K562 (cell line): ENCODE measurements around the gene SPATC1L. TPM values are rescaled to one million over a fixed set of nuclear protein-coding genes. Genes with fewer than 3 reads are reported as not detected.

ENCODE experiments used
- ATAC-seq: fragments of 200-7000 bp; cut with Tn5 transposase; 3 replicates; pipeline ENCODE4 v1.9.1; 2020; ENCODE audit warnings: moderate library complexity
- BruUV-seq: library from RNA; stranded (reverse); fragments of 400-500 nt; replicated peaks from 2 replicates; lab custom pipeline; 2021; lab: Mats Ljungman, UMichigan
- CTCF ChIA-PET: fragments of 300-600 bp; formaldehyde crosslinking; extraction: SDS; loops from one replicate; lab custom pipeline; 2021; ENCODE audit warnings: low intra/inter-chr PET ratio; lab: Yijun Ruan, JAX
- POLR2A ChIA-PET: fragments of 300-600, 350-650 bp; sonication (Branson Sonifier 250); formaldehyde crosslinking; extraction: SDS; loops from one replicate; lab custom pipeline; 2021; ENCODE audit warnings: antibody characterized with exemption, inconsistent platforms; lab: Yijun Ruan, JAX
- DNase-seq, 4 experiments: peaks; one replicate each; pipeline versions ENCODE4 v3.0.0 to v3.0.0-alpha.2; 2011 to 2018; ENCODE audit warnings: low spot score in 3 of 4, mixed read lengths in 3 of 4; ENCODE audit errors: extremely low read depth in 1 of 4
- FAIRE-seq: peaks from 2 replicates; lab custom pipeline; 2011; peaks lifted over from hg19 to GRCh38; lab: Jason Lieb, UNC
- H2AFZ ChIP-seq: 2 replicates; pipeline ENCODE4 v1.6.0; 2011; ENCODE audit warnings: low read depth, low read length, control low read depth, inconsistent platforms
- H3K27ac ChIP-seq: fragments of 200-600 bp; 3 replicates; pipeline ENCODE4 v1.8.0; 2011; ENCODE audit warnings: low read depth, mild to moderate bottlenecking, control low read depth, inconsistent platforms, low read length, moderate library complexity, mixed read lengths; ENCODE audit errors: extremely low read depth
- H3K27me3 ChIP-seq, 2 experiments: fragments of 300-600 bp in 1 of 2; 2 replicates in 1 of 2; 3 replicates in 1 of 2; pipeline versions ENCODE4 v1.6.0 to v1.8.0; 2011; ENCODE audit warnings: inconsistent platforms in 2 of 2, low read length in 2 of 2, mild to moderate bottlenecking in 1 of 2, mixed read lengths in 1 of 2, moderate library complexity in 1 of 2; ENCODE audit not compliant: control insufficient read depth in 2 of 2, insufficient read depth in 2 of 2
- H3K36me3 ChIP-seq: fragments of 300-600 bp; 3 replicates; pipeline ENCODE4 v1.8.0; 2011; ENCODE audit warnings: mild to moderate bottlenecking, low read length, inconsistent platforms; ENCODE audit not compliant: control insufficient read depth, insufficient read depth
- H3K4me1 ChIP-seq, 2 experiments: fragments of 200-600 bp in 1 of 2; replicated peaks in 1 of 2; 2 replicates in 1 of 2; 3 replicates in 1 of 2; pipeline versions ENCODE4 v1.5.1 to v1.8.0; 2011; ENCODE audit warnings: inconsistent platforms in 2 of 2, low read length in 2 of 2, mild to moderate bottlenecking in 1 of 2, mixed read lengths in 1 of 2, moderate library complexity in 1 of 2; ENCODE audit not compliant: control insufficient read depth in 2 of 2, insufficient read depth in 2 of 2
- H3K4me2 ChIP-seq: 2 replicates; pipeline ENCODE4 v1.6.1; 2011; ENCODE audit warnings: low read length, control low read depth, inconsistent platforms, mixed read lengths; ENCODE audit not compliant: insufficient read depth
- H3K4me3 ChIP-seq: fragments of 200-600 bp; sonication (generic), shearing (Covaris generic); 2 replicates; pipeline ENCODE4 v1.5.1; 2016; ENCODE audit warnings: control low read depth, inconsistent platforms
- H3K79me2 ChIP-seq: fragments of 200-600 bp; 3 replicates; pipeline ENCODE4 v1.8.0; 2011; ENCODE audit warnings: low read length, inconsistent platforms; ENCODE audit not compliant: control insufficient read depth, insufficient read depth
- H3K9ac ChIP-seq, 2 experiments: 2 replicates each; pipeline versions ENCODE4 v1.6.0 to v1.6.1; 2011; ENCODE audit warnings: low read depth in 2 of 2, low read length in 2 of 2, control low read depth in 1 of 2, inconsistent platforms in 1 of 2, mild to moderate bottlenecking in 1 of 2, mixed read lengths in 1 of 2; ENCODE audit not compliant: insufficient read depth in 1 of 2
- H3K9me1 ChIP-seq: one replicate; pipeline ENCODE4 v1.6.0; 2011; ENCODE audit warnings: inconsistent platforms, mild to moderate bottlenecking, low read length, moderate library complexity; ENCODE audit not compliant: control insufficient read depth, insufficient read depth
- H3K9me3 ChIP-seq: replicated peaks from 2 replicates; pipeline ENCODE4 v1.5.1; 2011; ENCODE audit warnings: low read depth, low read length, inconsistent platforms; ENCODE audit not compliant: control insufficient read depth, insufficient read depth
- H4K20me1 ChIP-seq: replicated peaks from 2 replicates; pipeline ENCODE4 v1.6.1; 2011; ENCODE audit warnings: low read length, inconsistent platforms, mixed read lengths; ENCODE audit not compliant: control insufficient read depth, insufficient read depth
- DPF2 ChIP-seq: fragments of 450-650 bp; IDR thresholded peaks from 2 replicates; pipeline ENCODE4 v1.6.1; 2016
- TCFL5 ChIP-seq: fragments of 250-450 bp; sonication (Bioruptor Pico); conservative IDR thresholded peaks from 2 replicates; pipeline ENCODE4 v1.6.1; 2021; ENCODE audit warnings: mild to moderate bottlenecking, moderate library complexity, matching md5 sums
- TFAP4 ChIP-seq: sonication (generic); formaldehyde crosslinking; IDR thresholded peaks from 2 replicates; pipeline ENCODE4 v1.8.0; 2022; ENCODE audit warnings: missing genetic modification reagents, mild to moderate bottlenecking, moderate library complexity, borderline replicate concordance
- VEZF1 ChIP-seq: fragments of 200-800 bp; sonication (Bioruptor generic); IDR thresholded peaks from 2 replicates; pipeline ENCODE4 v1.6.1; 2017; ENCODE audit warnings: missing genetic modification characterization, missing compliant biosample characterization
- WHSC1 ChIP-seq: IDR thresholded peaks from one replicate; pipeline ENCODE4 v1.6.1; 2012; ENCODE audit warnings: low read length, control low read depth, inconsistent platforms
- ZFP1 ChIP-seq: fragments of 450-650 bp; formaldehyde crosslinking; IDR thresholded peaks from 2 replicates; pipeline ENCODE4 v1.4.0; 2020; ENCODE audit warnings: mild to moderate bottlenecking, mixed read lengths
- WGBS: fragments of 100-300 bp; shearing (Covaris generic); methylation state at CpG from one replicate; pipeline ENCODE4 v1.1.6; 2016; ENCODE audit warnings: low coverage, mixed read lengths; ENCODE audit not compliant: insufficient coverage; ENCODE audit errors: missing lambda C conversion rate; 5-methylcytosine and 5-hydroxymethylcytosine counted together
- in situ Hi-C: fragments of 300-500 bp; cut with MboI; formaldehyde crosslinking; loops from 4 replicates; pipeline ENCODE4 v1.15.0; 2018; ENCODE audit warnings: inconsistent platforms, mixed read lengths
- intact Hi-C: fragments of 100-400 bp; cut with micrococcal nuclease; formaldehyde crosslinking; loops from 2 replicates; pipeline ENCODE4 v1.14.2; 2022
- polyA plus RNA-seq, 8 experiments: library from polyadenylated mRNA; depleted of rRNA in 4 of 8; stranded (reverse) in 5 of 8; unstranded in 3 of 8; fragments of >200 nt; fragmentation: Nextera tagmentation in 2 of 8; fragmentation: Illumina TruSeq in 1 of 8; extraction: Ambion mirVana in 2 of 8; extraction: Trizol in 1 of 8; gene quantifications; 2 replicates each; pipeline versions ENCODE4 v1.2.1 to v1.2.3, GENCODE V29; 2011 to 2014; ENCODE audit warnings: inconsistent platforms in 1 of 8, missing spikeins in 1 of 8
- total RNA-seq, 7 experiments: library from RNA; depleted of rRNA in 6 of 7; stranded (reverse); fragments of >200 nt in 6 of 7; fragmentation: Illumina TruSeq in 2 of 7; extraction: Trizol in 2 of 7; gene quantifications; 2 replicates each; pipeline versions ENCODE4 v1.2.1 to v1.2.3, GENCODE V29; 2011 to 2021; ENCODE audit warnings: low replicate concordance in 1 of 7

The SPATC1L gene
- total and polyA plus RNA-seq, 9 of the 15 experiments (the other 6 are each of a cell fraction or from before 2014, with no cell fraction given): 0.14 to 121 (median 34.0) TPM; not detected in 1

- Histone ChIP-seq H3K79me2 (peaks cover 87% of the 10 kb centered on the region), H3K4me3 (peak overlapping the region; percentile 8; the same call in 1 of the 2 replicates), H3K4me1 (peaks cover 35 to 52% of the 10 kb centered on the region in 2 experiments), H3K27me3 (no peaks in the 10 kb centered on the region), H3K9me1 (peaks cover 5% of the 10 kb centered on the region), H2AFZ (peak overlapping the region; percentile 80), H3K9ac (peak overlapping the region; percentile 54 to 87)
- CTCF ChIA-PET: no interaction called here
- DNase-seq (no peak), ATAC-seq (no peak; the same call in 2 of the 3 replicates)
- no TSS peak for BruUV-seq
- in situ Hi-C loops: no loop called here
- TF ChIP-seq VEZF1 (CRISPR knock-in tag): 0 out of 2 replicates have a peak, but pooled peaks have one; percentile 22
- TF ChIP-seq ZFP1 (CRISPR knock-in tag): no peak
- TF ChIP-seq DPF2: no peak
- TF ChIP-seq TCFL5: no peak
- peak; percentile 40; the same call in 1 of the 2 replicates for TF ChIP-seq TFAP4 (CRISPR knock-in tag)
- TF ChIP-seq WHSC1: peak; percentile 36
- TF ChIP-seq, all 486 proteins: peak for 3
- H4K20me1 ChIP-seq: no peaks in the 10 kb centered on the region
- FAIRE-seq: no peak
- POLR2A ChIA-PET: no interaction called here
- intact Hi-C loops: no loop called here
- H3K27ac ChIP-seq: peak overlapping the region; percentile 60
- WGBS: 69% methylated on average over 13 of the region's 17 CpGs
- peak overlapping the region; percentile 76 for H3K4me2 ChIP-seq
- H3K9me3 ChIP-seq: no peaks in the 10 kb centered on the region
- H3K36me3 ChIP-seq: peaks cover 30% of the 10 kb centered on the region; the same call in 1 of the 3 replicates
These were observed 4.6 kb downstream of the SPATC1L start for GRCh38 chr21:46179708-46180078.
